NCI-H2227 treated with DMSO at 0.1 percent for 48 hours (cell line): Measurements from ENCODE around the gene SERPING1.
"Not testable (repeated sequence)": the region's sequence is repeated elsewhere in the genome, so short reads cannot be mapped to it uniquely, and the experiment has no call there.

Experiments
- DNase-seq: peaks from one replicate; lab custom pipeline; 2025; lab: John Stamatoyannopoulos, UW

SERPING1 gene

GRCh38 chr11:57638005-57638781, 40.7 kb downstream of the SERPING1 start:
- peak; percentile 93 for DNase-seq

GRCh38 chr11:57638811-57639320, 41.4 kb downstream of the SERPING1 start:
- no peak for DNase-seq

- peak; percentile 95 for DNase-seq
Measured at GRCh38 chr11:57639321-57640067, 42.0 kb downstream of the SERPING1 start.

GRCh38 chr11:57640068-57640800, 42.7 kb downstream of the SERPING1 start:
- no peak for DNase-seq

- peak; percentile 51 for DNase-seq
Measured at GRCh38 chr11:57641011-57641807, 43.7 kb downstream of the SERPING1 start.

GRCh38 chr11:57643802-57644201, 46.3 kb downstream of the SERPING1 start:
- no peak for DNase-seq

- DNase-seq, result peak; percentile 77
Measured at GRCh38 chr11:57644748-57645688, 47.5 kb downstream of the SERPING1 start.

GRCh38 chr11:57645689-57646085, 48.2 kb downstream of the SERPING1 start:
- DNase-seq, result no peak

- DNase-seq, result no peak
Measured at GRCh38 chr11:57646194-57646798, 48.8 kb downstream of the SERPING1 start.

GRCh38 chr11:57646799-57647303, 49.4 kb downstream of the SERPING1 start:
- DNase-seq, result no peak

GRCh38 chr11:57647372-57647771, 49.9 kb downstream of the SERPING1 start:
- no peak for DNase-seq

GRCh38 chr11:57647960-57648800, 50.7 kb downstream of the SERPING1 start:
- peak; percentile 21 for DNase-seq

- peak; percentile 20 for DNase-seq
Measured at GRCh38 chr11:57648801-57649735, 51.6 kb downstream of the SERPING1 start.

GRCh38 chr11:57649826-57650738, 52.6 kb downstream of the SERPING1 start, which contains the start of gene YPEL4:
Gene YPEL4 (minus strand): TSS chr11:57649912. CDS start chr11:57647107, 2,805 bp downstream.
- peak; percentile 64 for DNase-seq

- DNase-seq, result no peak
Measured at GRCh38 chr11:57650739-57651090, 53.2 kb downstream of the SERPING1 start.

GRCh38 chr11:57651408-57651807, 53.9 kb downstream of the SERPING1 start:
- no peak for DNase-seq

GRCh38 chr11:57652230-57652629, 54.7 kb downstream of the SERPING1 start:
- not testable (repeated sequence) for DNase-seq
